ENCODE results near the gene MITD1. TPM values are rescaled to one million over a fixed set of nuclear protein-coding genes. Genes with fewer than 3 reads are reported as not detected.

The MITD1 gene
- total and polyA plus RNA-seq, 2 of the 8 experiments (the other 6 are each of a cell fraction or from before 2014, with no cell fraction given) = 15.2 to 31.7 TPM

DNA sequence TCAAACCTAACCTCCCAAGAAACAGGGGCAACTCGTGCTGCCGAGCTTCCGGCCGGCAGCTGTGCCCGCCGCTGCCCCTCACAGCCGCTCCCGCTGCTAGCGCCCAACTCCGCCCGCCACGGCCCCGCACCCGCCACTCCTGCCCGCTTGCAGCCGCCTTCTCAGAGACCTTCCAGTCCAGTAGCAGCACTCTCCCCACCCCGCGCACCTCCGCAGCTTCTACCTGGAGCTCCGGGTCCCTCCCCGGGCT, 40.1 kb downstream of the MITD1 start (continued):
- TF ChIP-seq, protein P1, sequence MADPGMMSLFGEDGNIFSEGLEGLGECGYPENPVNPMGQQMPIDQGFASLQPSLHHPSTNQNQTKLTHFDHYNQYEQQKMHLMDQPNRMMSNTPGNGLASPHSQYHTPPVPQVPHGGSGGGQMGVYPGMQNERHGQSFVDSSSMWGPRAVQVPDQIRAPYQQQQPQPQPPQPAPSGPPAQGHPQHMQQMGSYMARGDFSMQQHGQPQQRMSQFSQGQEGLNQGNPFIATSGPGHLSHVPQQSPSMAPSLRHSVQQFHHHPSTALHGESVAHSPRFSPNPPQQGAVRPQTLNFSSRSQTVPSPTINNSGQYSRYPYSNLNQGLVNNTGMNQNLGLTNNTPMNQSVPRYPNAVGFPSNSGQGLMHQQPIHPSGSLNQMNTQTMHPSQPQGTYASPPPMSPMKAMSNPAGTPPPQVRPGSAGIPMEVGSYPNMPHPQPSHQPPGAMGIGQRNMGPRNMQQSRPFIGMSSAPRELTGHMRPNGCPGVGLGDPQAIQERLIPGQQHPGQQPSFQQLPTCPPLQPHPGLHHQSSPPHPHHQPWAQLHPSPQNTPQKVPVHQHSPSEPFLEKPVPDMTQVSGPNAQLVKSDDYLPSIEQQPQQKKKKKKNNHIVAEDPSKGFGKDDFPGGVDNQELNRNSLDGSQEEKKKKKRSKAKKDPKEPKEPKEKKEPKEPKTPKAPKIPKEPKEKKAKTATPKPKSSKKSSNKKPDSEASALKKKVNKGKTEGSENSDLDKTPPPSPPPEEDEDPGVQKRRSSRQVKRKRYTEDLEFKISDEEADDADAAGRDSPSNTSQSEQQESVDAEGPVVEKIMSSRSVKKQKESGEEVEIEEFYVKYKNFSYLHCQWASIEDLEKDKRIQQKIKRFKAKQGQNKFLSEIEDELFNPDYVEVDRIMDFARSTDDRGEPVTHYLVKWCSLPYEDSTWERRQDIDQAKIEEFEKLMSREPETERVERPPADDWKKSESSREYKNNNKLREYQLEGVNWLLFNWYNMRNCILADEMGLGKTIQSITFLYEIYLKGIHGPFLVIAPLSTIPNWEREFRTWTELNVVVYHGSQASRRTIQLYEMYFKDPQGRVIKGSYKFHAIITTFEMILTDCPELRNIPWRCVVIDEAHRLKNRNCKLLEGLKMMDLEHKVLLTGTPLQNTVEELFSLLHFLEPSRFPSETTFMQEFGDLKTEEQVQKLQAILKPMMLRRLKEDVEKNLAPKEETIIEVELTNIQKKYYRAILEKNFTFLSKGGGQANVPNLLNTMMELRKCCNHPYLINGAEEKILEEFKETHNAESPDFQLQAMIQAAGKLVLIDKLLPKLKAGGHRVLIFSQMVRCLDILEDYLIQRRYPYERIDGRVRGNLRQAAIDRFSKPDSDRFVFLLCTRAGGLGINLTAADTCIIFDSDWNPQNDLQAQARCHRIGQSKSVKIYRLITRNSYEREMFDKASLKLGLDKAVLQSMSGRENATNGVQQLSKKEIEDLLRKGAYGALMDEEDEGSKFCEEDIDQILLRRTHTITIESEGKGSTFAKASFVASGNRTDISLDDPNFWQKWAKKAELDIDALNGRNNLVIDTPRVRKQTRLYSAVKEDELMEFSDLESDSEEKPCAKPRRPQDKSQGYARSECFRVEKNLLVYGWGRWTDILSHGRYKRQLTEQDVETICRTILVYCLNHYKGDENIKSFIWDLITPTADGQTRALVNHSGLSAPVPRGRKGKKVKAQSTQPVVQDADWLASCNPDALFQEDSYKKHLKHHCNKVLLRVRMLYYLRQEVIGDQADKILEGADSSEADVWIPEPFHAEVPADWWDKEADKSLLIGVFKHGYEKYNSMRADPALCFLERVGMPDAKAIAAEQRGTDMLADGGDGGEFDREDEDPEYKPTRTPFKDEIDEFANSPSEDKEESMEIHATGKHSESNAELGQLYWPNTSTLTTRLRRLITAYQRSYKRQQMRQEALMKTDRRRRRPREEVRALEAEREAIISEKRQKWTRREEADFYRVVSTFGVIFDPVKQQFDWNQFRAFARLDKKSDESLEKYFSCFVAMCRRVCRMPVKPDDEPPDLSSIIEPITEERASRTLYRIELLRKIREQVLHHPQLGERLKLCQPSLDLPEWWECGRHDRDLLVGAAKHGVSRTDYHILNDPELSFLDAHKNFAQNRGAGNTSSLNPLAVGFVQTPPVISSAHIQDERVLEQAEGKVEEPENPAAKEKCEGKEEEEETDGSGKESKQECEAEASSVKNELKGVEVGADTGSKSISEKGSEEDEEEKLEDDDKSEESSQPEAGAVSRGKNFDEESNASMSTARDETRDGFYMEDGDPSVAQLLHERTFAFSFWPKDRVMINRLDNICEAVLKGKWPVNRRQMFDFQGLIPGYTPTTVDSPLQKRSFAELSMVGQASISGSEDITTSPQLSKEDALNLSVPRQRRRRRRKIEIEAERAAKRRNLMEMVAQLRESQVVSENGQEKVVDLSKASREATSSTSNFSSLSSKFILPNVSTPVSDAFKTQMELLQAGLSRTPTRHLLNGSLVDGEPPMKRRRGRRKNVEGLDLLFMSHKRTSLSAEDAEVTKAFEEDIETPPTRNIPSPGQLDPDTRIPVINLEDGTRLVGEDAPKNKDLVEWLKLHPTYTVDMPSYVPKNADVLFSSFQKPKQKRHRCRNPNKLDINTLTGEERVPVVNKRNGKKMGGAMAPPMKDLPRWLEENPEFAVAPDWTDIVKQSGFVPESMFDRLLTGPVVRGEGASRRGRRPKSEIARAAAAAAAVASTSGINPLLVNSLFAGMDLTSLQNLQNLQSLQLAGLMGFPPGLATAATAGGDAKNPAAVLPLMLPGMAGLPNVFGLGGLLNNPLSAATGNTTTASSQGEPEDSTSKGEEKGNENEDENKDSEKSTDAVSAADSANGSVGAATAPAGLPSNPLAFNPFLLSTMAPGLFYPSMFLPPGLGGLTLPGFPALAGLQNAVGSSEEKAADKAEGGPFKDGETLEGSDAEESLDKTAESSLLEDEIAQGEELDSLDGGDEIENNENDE (IDR thresholded peaks at IDR 0.05; ENCODE audit: insufficient replicate concordance, low read length) = no peak
- TF ChIP-seq EP300 (IDR thresholded peaks at IDR 0.05; ENCODE audit: borderline replicate concordance in 1 of 2, low read depth in 2 of 2, low read length in 2 of 2) = no peak
